GM12878 (cell line): Measurements from ENCODE around the gene MALRD1. TPM values are rescaled to one million over a fixed set of nuclear protein-coding genes. Genes with fewer than 3 reads are reported as not detected.

Experiments used
- ATAC-seq: fragments of 200-7000 bp; cut with Tn5 transposase; 3 replicates; pipeline ENCODE4 v1.9.1; 2020; ENCODE audit warnings: mild to moderate bottlenecking, moderate library complexity
- BruUV-seq: library from RNA; stranded (reverse); fragments of 400-500 nt; replicated peaks from 2 replicates; lab custom pipeline; 2021; lab: Mats Ljungman, UMichigan
- CTCF ChIA-PET: fragments of 300-600 bp; sonication (Branson Sonifier 250); formaldehyde crosslinking; extraction: SDS; loops from one replicate; lab custom pipeline; 2021; ENCODE audit warnings: inconsistent platforms; lab: Yijun Ruan, JAX
- POLR2A ChIA-PET: fragments of 350-600 bp; formaldehyde crosslinking; extraction: SDS; loops from one replicate; lab custom pipeline; 2021; ENCODE audit warnings: inconsistent platforms; lab: Charles Lee
- RAD21 ChIA-PET: fragments of 300-600 bp; sonication (Branson Sonifier 250); formaldehyde crosslinking; loops from one replicate; lab custom pipeline; 2023; ENCODE audit warnings: antibody characterized with exemption; ENCODE audit not compliant: unreplicated experiment; lab: Charles Lee
- SMC1A ChIA-PET: fragments of 300-600 bp; sonication (Branson Sonifier 250); formaldehyde crosslinking; loops from one replicate; lab custom pipeline; 2023; ENCODE audit not compliant: unreplicated experiment, uncharacterized antibody; lab: Charles Lee
- DNase-seq: peaks from one replicate; pipeline ENCODE4 v3.0.0-alpha.2; 2011; ENCODE audit warnings: low read depth, low spot score
- FAIRE-seq: peaks from 3 replicates; lab custom pipeline; 2011; peaks lifted over from hg19 to GRCh38; lab: Jason Lieb, UNC
- H2AFZ ChIP-seq: 2 replicates; pipeline ENCODE4 v1.6.0; 2011; ENCODE audit warnings: low read depth, low read length, control low read depth; ENCODE audit not compliant: control insufficient read depth
- H3K27ac ChIP-seq: 2 replicates; pipeline ENCODE4 v1.5.1; 2011; ENCODE audit warnings: control low read depth; ENCODE audit not compliant: control insufficient read depth, insufficient read depth
- H3K27me3 ChIP-seq, 2 experiments: replicated peaks in 1 of 2; 2 replicates each; pipeline versions ENCODE4 v1.6.0 to v1.6.1; 2011; ENCODE audit warnings: low read length in 1 of 2; ENCODE audit not compliant: control insufficient read depth in 2 of 2, insufficient read depth in 2 of 2
- H3K36me3 ChIP-seq, 2 experiments: 2 replicates each; pipeline ENCODE4 v1.5.1; 2011; ENCODE audit warnings: low read length in 1 of 2; ENCODE audit not compliant: control insufficient read depth in 2 of 2, insufficient read depth in 2 of 2
- H3K4me1 ChIP-seq: 2 replicates; pipeline ENCODE4 v1.6.1; 2011; ENCODE audit warnings: mild to moderate bottlenecking, low read length, moderate library complexity, mixed read lengths; ENCODE audit not compliant: control insufficient read depth, insufficient read depth
- H3K4me2 ChIP-seq: 2 replicates; pipeline ENCODE4 v1.6.0; 2011; ENCODE audit warnings: control low read depth; ENCODE audit not compliant: control insufficient read depth, insufficient read depth
- H3K4me3 ChIP-seq: fragments of 200-600 bp; sonication (generic); 2 replicates; pipeline ENCODE4 v1.5.1; 2016
- H3K79me2 ChIP-seq: 2 replicates; pipeline ENCODE4 v1.6.0; 2011; ENCODE audit warnings: low read length; ENCODE audit not compliant: control insufficient read depth, insufficient read depth
- H3K9ac ChIP-seq: 2 replicates; pipeline ENCODE4 v1.8.0; 2011; ENCODE audit warnings: low read length, control low read depth, mixed read lengths; ENCODE audit not compliant: control insufficient read depth, insufficient read depth
- H3K9me3 ChIP-seq: replicated peaks from 3 replicates; pipeline ENCODE4 v1.5.1; 2011; ENCODE audit warnings: mild to moderate bottlenecking, low read length; ENCODE audit not compliant: control insufficient read depth, insufficient read depth
- H4K20me1 ChIP-seq: 2 replicates; pipeline ENCODE4 v1.6.0; 2011; ENCODE audit not compliant: control insufficient read depth, insufficient read depth
- BACH1 ChIP-seq: fragments of 450-650 bp; IDR thresholded peaks from 2 replicates; pipeline ENCODE4 v1.6.1; 2017; ENCODE audit warnings: mild to moderate bottlenecking, borderline replicate concordance
- BRCA1 ChIP-seq: IDR thresholded peaks from 2 replicates; pipeline ENCODE4 v1.6.1; 2011; ENCODE audit warnings: low read depth, low read length, improper control_type of control experiment
- CBX3 ChIP-seq: fragments of 200-600 bp; sonication (generic); IDR thresholded peaks from 2 replicates; pipeline ENCODE4 v1.6.1; 2016; ENCODE audit warnings: low read depth, borderline replicate concordance
- FOS ChIP-seq: IDR thresholded peaks from 3 replicates; pipeline ENCODE4 v1.6.1; 2011; ENCODE audit warnings: borderline replicate concordance; ENCODE audit not compliant: insufficient read length; ENCODE audit errors: extremely low read depth
- JUNB ChIP-seq: IDR thresholded peaks from 2 replicates; pipeline ENCODE4 v1.6.1; 2016; ENCODE audit warnings: antibody characterized with exemption, mild to moderate bottlenecking
- KDM1A ChIP-seq: fragments of 200-600 bp; sonication (generic); IDR thresholded peaks from 2 replicates; pipeline ENCODE4 v1.6.1; 2016; ENCODE audit warnings: borderline replicate concordance
- KLF5 ChIP-seq: fragments of 450-650 bp; IDR thresholded peaks from 2 replicates; pipeline ENCODE4 v1.6.1; 2014; ENCODE audit warnings: mild to moderate bottlenecking; ENCODE audit not compliant: partially characterized antibody
- NR2C1 ChIP-seq: fragments of 450-650 bp; IDR thresholded peaks from 2 replicates; pipeline ENCODE4 v1.6.1; 2017; ENCODE audit warnings: antibody characterized with exemption, mild to moderate bottlenecking, moderate library complexity
- POLR2A ChIP-seq: IDR thresholded peaks from 2 replicates; pipeline ENCODE4 v1.6.1; 2011; ENCODE audit warnings: low read depth, mild to moderate bottlenecking, low read length
- YBX1 ChIP-seq: fragments of 450-650 bp; IDR thresholded peaks from 2 replicates; pipeline ENCODE4 v1.6.1; 2016; ENCODE audit warnings: antibody characterized with exemption
- ZBED1 ChIP-seq: IDR thresholded peaks from 2 replicates; pipeline ENCODE4 v1.6.1; 2016; ENCODE audit warnings: borderline replicate concordance
- ZNF207 ChIP-seq: fragments of 450-650 bp; IDR thresholded peaks from 2 replicates; pipeline ENCODE4 v1.6.1; 2014; ENCODE audit warnings: antibody characterized with exemption, mild to moderate bottlenecking, borderline replicate concordance
- ZNF24 ChIP-seq: fragments of 450-650 bp; IDR thresholded peaks from 2 replicates; pipeline ENCODE4 v1.6.1; 2017; ENCODE audit warnings: antibody characterized with exemption, mild to moderate bottlenecking
- WGBS: methylation state at CpG from one replicate; pipeline ENCODE4 v1.1.6; 2016; ENCODE audit warnings: low lambda C conversion rate; ENCODE audit not compliant: insufficient replicate concordance, insufficient coverage; ENCODE audit errors: missing lambda C conversion rate; 5-methylcytosine and 5-hydroxymethylcytosine counted together
- in situ Hi-C: fragments of 300-500 bp; cut with MboI; formaldehyde crosslinking; loops from 9 replicates; pipeline ENCODE4 v1.14.3; 2018; ENCODE audit warnings: mixed read lengths
- intact Hi-C: fragments of 100-400 bp; cut with micrococcal nuclease; formaldehyde crosslinking; loops from one replicate; pipeline ENCODE4 v1.14.2; 2022; ENCODE audit not compliant: unreplicated experiment
- polyA plus RNA-seq, 11 experiments: library from polyadenylated mRNA; depleted of rRNA in 4 of 11; unstranded in 6 of 11; stranded (reverse) in 5 of 11; fragments of >200 nt; fragmentation: Nextera tagmentation in 4 of 11; fragmentation: Illumina TruSeq in 1 of 11; extraction: Ambion mirVana in 4 of 11; extraction: Trizol in 1 of 11; gene quantifications; 1 replicate in 1 of 11; 2 replicates in 10 of 11; pipeline versions ENCODE4 v1.2.1 to v1.2.3, GENCODE V29; 2011 to 2016; ENCODE audit warnings: inconsistent platforms in 2 of 11, missing spikeins in 2 of 11, low read depth in 1 of 11
- total RNA-seq, 4 experiments: library from RNA; depleted of rRNA in 3 of 4; stranded (reverse); fragments of >200 nt in 3 of 4; fragmentation: Illumina TruSeq in 1 of 4; extraction: Trizol in 1 of 4; gene quantifications; 2 replicates each; pipeline versions ENCODE4 v1.2.1 to v1.2.3, GENCODE V29; 2013 to 2021
- TF ChIP-seq, protein P1 (sequence below): IDR thresholded peaks from 2 replicates; pipeline ENCODE4 v1.6.1; 2012; ENCODE audit warnings: mild to moderate bottlenecking, low read depth, low read length
- TF ChIP-seq, protein P2 (sequence below): fragments of 450-650 bp; IDR thresholded peaks from 2 replicates; pipeline ENCODE4 v1.6.1; 2017; ENCODE audit warnings: mild to moderate bottlenecking

Gene MALRD1
- total and polyA plus RNA-seq, 10 of the 15 experiments (the other 5 are each of a cell fraction or from before 2014, with no cell fraction given), result 0.12 to 6.6 (median 0.26) TPM; not detected in 2

DNA sequence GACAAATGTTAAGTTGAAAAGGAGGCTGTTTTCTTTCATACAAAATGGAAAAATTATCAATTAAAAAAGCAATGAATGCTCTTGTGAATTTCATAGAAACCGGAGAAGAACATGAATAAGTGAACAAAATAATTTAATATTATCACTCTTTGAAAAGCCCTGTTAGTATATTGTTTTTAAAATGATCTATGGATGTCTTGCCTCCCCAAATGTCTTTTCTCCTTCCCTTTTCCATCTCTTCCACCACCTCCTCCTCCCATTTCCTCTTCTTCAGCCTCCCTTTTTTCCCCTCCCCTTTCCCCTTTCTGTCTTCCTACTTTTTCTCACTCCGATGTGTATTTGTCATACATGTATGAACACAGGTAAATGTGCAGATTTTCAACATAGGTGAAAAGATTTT, 234.7 kb downstream of the MALRD1 start:
- no peaks in the 10 kb centered on the region for H4K20me1 ChIP-seq
- no peak for FAIRE-seq
- no peak for DNase-seq
- H3K9ac ChIP-seq, result no peak overlapping the region
- RAD21 ChIA-PET, result no interaction called here
- H3K4me1 ChIP-seq, result no peaks in the 10 kb centered on the region
- no peak for TF ChIP-seq KLF5
- TF ChIP-seq, protein P1, sequence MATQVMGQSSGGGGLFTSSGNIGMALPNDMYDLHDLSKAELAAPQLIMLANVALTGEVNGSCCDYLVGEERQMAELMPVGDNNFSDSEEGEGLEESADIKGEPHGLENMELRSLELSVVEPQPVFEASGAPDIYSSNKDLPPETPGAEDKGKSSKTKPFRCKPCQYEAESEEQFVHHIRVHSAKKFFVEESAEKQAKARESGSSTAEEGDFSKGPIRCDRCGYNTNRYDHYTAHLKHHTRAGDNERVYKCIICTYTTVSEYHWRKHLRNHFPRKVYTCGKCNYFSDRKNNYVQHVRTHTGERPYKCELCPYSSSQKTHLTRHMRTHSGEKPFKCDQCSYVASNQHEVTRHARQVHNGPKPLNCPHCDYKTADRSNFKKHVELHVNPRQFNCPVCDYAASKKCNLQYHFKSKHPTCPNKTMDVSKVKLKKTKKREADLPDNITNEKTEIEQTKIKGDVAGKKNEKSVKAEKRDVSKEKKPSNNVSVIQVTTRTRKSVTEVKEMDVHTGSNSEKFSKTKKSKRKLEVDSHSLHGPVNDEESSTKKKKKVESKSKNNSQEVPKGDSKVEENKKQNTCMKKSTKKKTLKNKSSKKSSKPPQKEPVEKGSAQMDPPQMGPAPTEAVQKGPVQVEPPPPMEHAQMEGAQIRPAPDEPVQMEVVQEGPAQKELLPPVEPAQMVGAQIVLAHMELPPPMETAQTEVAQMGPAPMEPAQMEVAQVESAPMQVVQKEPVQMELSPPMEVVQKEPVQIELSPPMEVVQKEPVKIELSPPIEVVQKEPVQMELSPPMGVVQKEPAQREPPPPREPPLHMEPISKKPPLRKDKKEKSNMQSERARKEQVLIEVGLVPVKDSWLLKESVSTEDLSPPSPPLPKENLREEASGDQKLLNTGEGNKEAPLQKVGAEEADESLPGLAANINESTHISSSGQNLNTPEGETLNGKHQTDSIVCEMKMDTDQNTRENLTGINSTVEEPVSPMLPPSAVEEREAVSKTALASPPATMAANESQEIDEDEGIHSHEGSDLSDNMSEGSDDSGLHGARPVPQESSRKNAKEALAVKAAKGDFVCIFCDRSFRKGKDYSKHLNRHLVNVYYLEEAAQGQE, result no peak
- H3K9me3 ChIP-seq, result no peaks in the 10 kb centered on the region
- no peak overlapping the region for H3K27ac ChIP-seq
- in situ Hi-C loops, result no loop called here
- intact Hi-C loops, result no loop called here
- H3K27me3 ChIP-seq, result no peaks in the 10 kb centered on the region
- BruUV-seq, result no TSS peak
- H3K36me3 ChIP-seq, result no peaks in the 10 kb centered on the region
- H2AFZ ChIP-seq, result no peak overlapping the region
- WGBS, result 19% methylated on average over 2 of the region's 2 CpGs
- no peak overlapping the region for H3K4me2 ChIP-seq
- H3K4me3 ChIP-seq, result no peak overlapping the region
- no peak for ATAC-seq
- SMC1A ChIA-PET, result no interaction called here
- H3K79me2 ChIP-seq, result no peaks in the 10 kb centered on the region
- CTCF ChIA-PET, result no interaction called here
- POLR2A ChIA-PET, result no interaction called here

DNA sequence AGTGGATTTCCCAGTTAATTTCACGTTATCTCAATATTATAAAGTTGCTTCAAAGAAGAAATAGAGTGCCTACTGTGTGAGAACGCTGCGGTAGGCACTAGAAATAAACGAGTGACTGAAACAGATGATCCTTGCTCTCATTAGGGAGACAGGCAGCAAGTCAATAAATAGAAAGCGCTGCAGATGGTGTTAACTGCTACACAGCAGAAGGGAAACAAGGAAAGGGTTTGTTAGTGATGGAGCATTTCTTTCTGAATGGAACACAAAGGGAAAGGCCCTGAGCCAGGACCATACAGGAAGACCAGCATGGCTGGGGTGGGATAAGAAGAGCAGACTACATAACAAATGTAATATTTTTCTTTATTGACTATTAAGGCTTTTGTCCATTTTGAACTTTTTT, 235.2 kb downstream of the MALRD1 start:
- ChIA-PET RAD21 (no interaction called here), POLR2A (no interaction called here), CTCF (no interaction called here), SMC1A (no interaction called here)
- no peak overlapping the region for H3K4me2 ChIP-seq
- H3K27me3 ChIP-seq, result no peaks in the 10 kb centered on the region
- FAIRE-seq, result no peak
- H3K36me3 ChIP-seq, result no peaks in the 10 kb centered on the region
- no peaks in the 10 kb centered on the region for H3K4me1 ChIP-seq
- 48% methylated on average over 5 of the region's 5 CpGs for WGBS
- intact Hi-C loops, result no loop called here
- DNase-seq, result no peak
- no peak overlapping the region for H3K27ac ChIP-seq
- in situ Hi-C loops, result no loop called here
- H4K20me1 ChIP-seq, result no peaks in the 10 kb centered on the region
- H3K4me3 ChIP-seq, result no peak overlapping the region
- no peaks in the 10 kb centered on the region for H3K79me2 ChIP-seq
- no peak for ATAC-seq
- no peak overlapping the region for H2AFZ ChIP-seq
- no TSS peak for BruUV-seq
- H3K9me3 ChIP-seq, result no peaks in the 10 kb centered on the region
- no peak overlapping the region for H3K9ac ChIP-seq
- no peak for TF ChIP-seq YBX1
- no peak for TF ChIP-seq ZNF207
- TF ChIP-seq BACH1, result no peak
- no peak for TF ChIP-seq KDM1A
- no peak for TF ChIP-seq FOS
- TF ChIP-seq CBX3, result no peak
- TF ChIP-seq NR2C1, result no peak
- no peak for TF ChIP-seq JUNB
- TF ChIP-seq POLR2A, result no peak
- TF ChIP-seq ZBED1, result no peak
- TF ChIP-seq, protein P2, sequence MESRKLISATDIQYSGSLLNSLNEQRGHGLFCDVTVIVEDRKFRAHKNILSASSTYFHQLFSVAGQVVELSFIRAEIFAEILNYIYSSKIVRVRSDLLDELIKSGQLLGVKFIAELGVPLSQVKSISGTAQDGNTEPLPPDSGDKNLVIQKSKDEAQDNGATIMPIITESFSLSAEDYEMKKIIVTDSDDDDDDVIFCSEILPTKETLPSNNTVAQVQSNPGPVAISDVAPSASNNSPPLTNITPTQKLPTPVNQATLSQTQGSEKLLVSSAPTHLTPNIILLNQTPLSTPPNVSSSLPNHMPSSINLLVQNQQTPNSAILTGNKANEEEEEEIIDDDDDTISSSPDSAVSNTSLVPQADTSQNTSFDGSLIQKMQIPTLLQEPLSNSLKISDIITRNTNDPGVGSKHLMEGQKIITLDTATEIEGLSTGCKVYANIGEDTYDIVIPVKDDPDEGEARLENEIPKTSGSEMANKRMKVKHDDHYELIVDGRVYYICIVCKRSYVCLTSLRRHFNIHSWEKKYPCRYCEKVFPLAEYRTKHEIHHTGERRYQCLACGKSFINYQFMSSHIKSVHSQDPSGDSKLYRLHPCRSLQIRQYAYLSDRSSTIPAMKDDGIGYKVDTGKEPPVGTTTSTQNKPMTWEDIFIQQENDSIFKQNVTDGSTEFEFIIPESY, result no peak
- TF ChIP-seq BRCA1, result no peak
- TF ChIP-seq ZNF24, result no peak
